B cell (primary cell): ENCODE results near the gene CCDC116. TPM values are rescaled to one million over a fixed set of nuclear protein-coding genes. Genes with fewer than 3 reads are reported as not detected.
"Not testable (repeated sequence)": the region's sequence is repeated elsewhere in the genome, so short reads cannot be mapped to it uniquely, and the experiment has no call there.

ENCODE experiments used
- ATAC-seq: fragments of 200-7000 bp; cut with Tn5 transposase; one replicate; pipeline ENCODE4 v1.10.0; 2021; ENCODE audit warnings: low read depth, mild to moderate bottlenecking, moderate number of reproducible peaks, moderate library complexity
- CTCF ChIA-PET: fragments of 350-600 bp; sonication (Branson Sonifier 250); formaldehyde crosslinking; loops from one replicate; lab custom pipeline; 2021; ENCODE audit warnings: antibody characterized with exemption, inconsistent platforms; lab: Charles Lee
- POLR2A ChIA-PET: fragments of 350-600 bp; sonication (Branson Sonifier 250); formaldehyde crosslinking; loops from one replicate; lab custom pipeline; 2021; ENCODE audit warnings: antibody characterized with exemption; lab: Charles Lee
- DNase-seq: peaks from one replicate; pipeline ENCODE4 v3.0.0; 2013
- H2AFZ ChIP-seq: 2 replicates; pipeline ENCODE4 v1.6.1; 2012; ENCODE audit warnings: mild to moderate bottlenecking, low read depth, low read length; ENCODE audit not compliant: insufficient read depth, poor library complexity, severe bottlenecking
- H3K27ac ChIP-seq, 2 donors: 1 replicate in 1 of 2; 2 replicates in 1 of 2; pipeline ENCODE4 v1.5.1; 2012 to 2013; ENCODE audit warnings: low read length in 2 of 2, mild to moderate bottlenecking in 2 of 2, moderate library complexity in 1 of 2
- H3K27me3 ChIP-seq, 4 experiments: fragments of 200-600 bp in 1 of 4; sonication (generic) in 1 of 4; replicated peaks in 1 of 4; 1 replicate in 2 of 4; 2 replicates in 2 of 4; pipeline versions ENCODE4 v1.6.1 to v1.7.0; 2013 to 2016; ENCODE audit warnings: low read length in 3 of 4, mild to moderate bottlenecking in 2 of 4, mixed read lengths in 1 of 4, moderate library complexity in 1 of 4; ENCODE audit not compliant: insufficient read depth in 4 of 4, control insufficient read depth in 3 of 4; ENCODE audit errors: control extremely low read depth in 1 of 4
- H3K36me3 ChIP-seq, 2 experiments: replicated peaks in 1 of 2; 1 replicate in 1 of 2; 2 replicates in 1 of 2; pipeline versions ENCODE4 v1.6.1 to v1.7.1; 2013; ENCODE audit warnings: low read length in 1 of 2; ENCODE audit not compliant: insufficient read depth in 2 of 2, control insufficient read depth in 1 of 2; ENCODE audit errors: control extremely low read depth in 1 of 2, extremely low read depth in 1 of 2
- H3K4me1 ChIP-seq, 2 donors: fragments of 200-600 bp in 1 of 2; sonication (generic) in 1 of 2; 1 replicate in 1 of 2; 2 replicates in 1 of 2; pipeline versions ENCODE4 v1.5.1 to v1.6.1; 2013 to 2017; ENCODE audit warnings: low read length in 2 of 2; ENCODE audit not compliant: control insufficient read depth in 2 of 2, insufficient read depth in 2 of 2
- H3K4me2 ChIP-seq: replicated peaks from 2 replicates; pipeline ENCODE3; 2012; ENCODE audit warnings: mild to moderate bottlenecking, low read depth, low read length; ENCODE audit not compliant: poor library complexity, severe bottlenecking
- H3K4me3 ChIP-seq, 5 experiments: fragments of 200-600 bp in 1 of 5; sonication (generic) in 1 of 5; 1 replicate in 3 of 5; 2 replicates in 2 of 5; pipeline versions ENCODE4 v1.5.1 to v1.7.0; 2011 to 2016; ENCODE audit warnings: low read length in 4 of 5, mild to moderate bottlenecking in 4 of 5, low read depth in 2 of 5, control low read depth in 1 of 5, moderate library complexity in 1 of 5; ENCODE audit not compliant: insufficient read depth in 1 of 5; ENCODE audit errors: control extremely low read depth in 1 of 5, extremely low read depth in 1 of 5
- H3K79me2 ChIP-seq: fragments of 200-600 bp; sonication (generic); one replicate; pipeline ENCODE4 v1.6.0; 2016; ENCODE audit warnings: low read length; ENCODE audit not compliant: control insufficient read depth, insufficient read depth
- H3K9ac ChIP-seq: fragments of 200-600 bp; sonication (generic); 2 replicates; pipeline ENCODE4 v1.6.1; 2017; ENCODE audit warnings: mild to moderate bottlenecking, low read length, moderate library complexity
- H3K9me3 ChIP-seq, 3 donors: one replicate each; pipeline versions ENCODE4 v1.6.1 to v1.7.1; 2013; ENCODE audit warnings: low read length in 2 of 3; ENCODE audit not compliant: control insufficient read depth in 2 of 3, insufficient read depth in 1 of 3; ENCODE audit errors: control extremely low read depth in 1 of 3
- H4K20me1 ChIP-seq: 2 replicates; pipeline ENCODE4 v1.6.0; 2012; ENCODE audit warnings: mild to moderate bottlenecking, low read length; ENCODE audit not compliant: insufficient read depth, control insufficient read depth, poor library complexity, severe bottlenecking
- H3K27ac Mint-ChIP-seq: one replicate; pipeline ENCODE4 v1.8.0; 2021; ENCODE audit warnings: mixed read lengths
- H3K27me3 Mint-ChIP-seq: one replicate; pipeline ENCODE4 v1.8.0; 2021; ENCODE audit warnings: mixed read lengths
- H3K4me1 Mint-ChIP-seq: one replicate; pipeline ENCODE4 v1.8.0; 2021; ENCODE audit warnings: mixed read lengths
- H3K4me3 Mint-ChIP-seq: one replicate; pipeline ENCODE4 v1.8.0; 2021; ENCODE audit warnings: mixed read lengths
- H3K9me3 Mint-ChIP-seq: one replicate; pipeline ENCODE4 v1.8.0; 2022; ENCODE audit warnings: mixed read lengths; ENCODE audit not compliant: insufficient read depth
- CTCF ChIP-seq: fragments of 200-600 bp; IDR thresholded peaks from one replicate; pipeline ENCODE4 v1.8.0; 2022; ENCODE audit warnings: antibody characterized with exemption, mild to moderate bottlenecking
- EZH2 ChIP-seq: IDR thresholded peaks from 2 replicates; pipeline ENCODE4 v1.6.1; 2012; ENCODE audit warnings: borderline replicate concordance, low read depth, mild to moderate bottlenecking, moderate library complexity, low read length; ENCODE audit not compliant: insufficient read depth, poor library complexity, severe bottlenecking
- WGBS: methylation state at CpG from one replicate; pipeline ENCODE4 v1.1.5; 2013; ENCODE audit warnings: missing lambda C conversion rate; ENCODE audit not compliant: insufficient coverage; 5-methylcytosine and 5-hydroxymethylcytosine counted together
- intact Hi-C: fragments of 100-400 bp; cut with micrococcal nuclease; formaldehyde crosslinking; loops from one replicate; pipeline ENCODE4 v1.10.0; 2022
- polyA plus RNA-seq: library from polyadenylated mRNA; depleted of rRNA; stranded (reverse); fragments of >200 nt; gene quantifications from 2 replicates; pipeline ENCODE4 v1.2.3, GENCODE V29; 2012
- total RNA-seq, 2 donors: library from RNA; stranded (reverse); fragments of 120-200 nt in 1 of 2; gene quantifications; 1 replicate in 1 of 2; 2 replicates in 1 of 2; pipeline versions ENCODE4 v1.2.3 to v1.2.4, GENCODE V29; 2013 to 2022

CCDC116 gene
- total and polyA plus RNA-seq, 2 donors (not counting 1 experiment from before 2014, with no cell fraction given) = 0.52 to 0.55 TPM

- peaks cover 12 to 33% of the 10 kb centered on the region in 2 donors for H3K4me1 ChIP-seq
- POLR2A ChIA-PET = interaction anchor here (0.7 to 1.7 kb wide), 2 partner anchors 10 to 14 kb away, joined by 3 to 10 read pairs; partner anchors contain the start of gene YDJC
- Mint-ChIP-seq H3K4me3 (no peak overlapping the region), H3K27ac (peak overlapping the region; percentile 70), H3K4me1 (peaks cover 44% of the 10 kb centered on the region), H3K9me3 (no peaks in the 10 kb centered on the region), H3K27me3 (no peaks in the 10 kb centered on the region)
- WGBS = 92% methylated on average over 4 of the region's 4 CpGs
- no peaks in the 10 kb centered on the region for H3K9me3 ChIP-seq
- peaks cover 81% of the 10 kb centered on the region for H4K20me1 ChIP-seq
- no peak for DNase-seq
- no peak overlapping the region for H3K4me3 ChIP-seq
- H3K9ac ChIP-seq = no peak overlapping the region
- peak overlapping the region in 1 of 2 donors; percentile 17 for H3K27ac ChIP-seq
- intact Hi-C loops = no loop called here
- peaks cover 90% of the 10 kb centered on the region for H3K79me2 ChIP-seq
- no peak overlapping the region for H2AFZ ChIP-seq
- ATAC-seq = no peak
- H3K36me3 ChIP-seq = peaks cover 6 to 41% of the 10 kb centered on the region in 2 experiments
- H3K27me3 ChIP-seq = no peaks in the 10 kb centered on the region
- CTCF ChIA-PET = interaction anchor here (3.5 kb wide), 1 partner anchor 13 kb away, joined by 21 read pairs; the partner anchor contains the start of gene YDJC
- H3K4me2 ChIP-seq = no peak overlapping the region
- TF ChIP-seq EZH2 = no peak
- no peak for TF ChIP-seq CTCF
These were observed 16.8 kb upstream of the CCDC116 start for GRCh38 chr22:21615731-21616130.

GRCh38 chr22:21617337-21617736 lies 15.2 kb upstream of the CCDC116 start:
- peaks cover 38% of the 10 kb centered on the region for H3K4me1 Mint-ChIP-seq
- H3K9me3 ChIP-seq, H3K4me3 ChIP-seq, H3K4me3 Mint-ChIP-seq, H3K27me3 Mint-ChIP-seq, intact Hi-C loops, DNase-seq, H2AFZ ChIP-seq, H3K27me3 ChIP-seq, H3K9ac ChIP-seq, ATAC-seq, H3K9me3 Mint-ChIP-seq: not testable (repeated sequence)
- Histone ChIP-seq H3K36me3 (peaks cover 2 to 34% of the 10 kb centered on the region in 2 experiments), H3K4me1 (peaks cover 12 to 33% of the 10 kb centered on the region in 2 donors), H3K27ac (peak overlapping the region in 1 of 2 donors; percentile 23), H3K4me2 (peak overlapping the region; percentile 9), H3K79me2 (peaks cover 84% of the 10 kb centered on the region), H4K20me1 (peaks cover 76% of the 10 kb centered on the region)
- WGBS = 93% methylated on average over 4 of the region's 6 CpGs
- POLR2A ChIA-PET = interaction anchor here (1.0 to 1.7 kb wide), 2 partner anchors 10 to 12 kb away, joined by 3 to 10 read pairs; partner anchors contain the start of gene YDJC
- CTCF ChIA-PET = interaction anchor here (0.7 to 3.5 kb wide), 3 partner anchors 11 to 29 kb away, joined by 3 to 21 read pairs (median 11); partner anchors contain the start of gene YDJC
- peak overlapping the region; percentile 46 for H3K27ac Mint-ChIP-seq
